Esophagus muscularis mucosa (tissue), 4 donors: ENCODE results near the gene RAD51B. TPM values are rescaled to one million over a fixed set of nuclear protein-coding genes. Genes with fewer than 3 reads are reported as not detected.

Experiments
- DNase-seq: peaks from one replicate; pipeline ENCODE4 v3.0.0-alpha.2; 2017; ENCODE audit errors: extremely low spot score
- H3K27ac ChIP-seq, 4 donors: fragments of 200-600 bp; sonication (generic); replicated peaks in 1 of 4; 1 replicate in 3 of 4; 2 replicates in 1 of 4; pipeline ENCODE4 v1.5.1; 2016 to 2019; ENCODE audit warnings: mild to moderate bottlenecking in 1 of 4
- H3K27me3 ChIP-seq, 4 donors: fragments of 200-600 bp; sonication (generic); one replicate each; pipeline versions ENCODE4 v1.5.1 to v1.6.0; 2016 to 2019
- H3K36me3 ChIP-seq, 4 donors: fragments of 200-600 bp; sonication (generic); one replicate each; pipeline ENCODE4 v1.5.1; 2016 to 2019
- H3K4me1 ChIP-seq, 4 donors: fragments of 200-600 bp; sonication (generic); one replicate each; pipeline ENCODE4 v1.5.1; 2016 to 2019
- H3K4me3 ChIP-seq, 4 donors: fragments of 200-600 bp; sonication (generic); 1 replicate in 2 of 4; 2 replicates in 2 of 4; pipeline ENCODE4 v1.5.1; 2016 to 2019; ENCODE audit warnings: mild to moderate bottlenecking in 4 of 4, moderate library complexity in 1 of 4
- H3K9me3 ChIP-seq, 4 donors: fragments of 200-600 bp; sonication (generic); 1 replicate in 3 of 4; 2 replicates in 1 of 4; pipeline ENCODE4 v1.5.1; 2016 to 2019
- EP300 ChIP-seq: sonication (generic); formaldehyde crosslinking; IDR thresholded peaks from one replicate; pipeline ENCODE4 v1.6.1; 2017; ENCODE audit warnings: antibody characterized with exemption
- POLR2A ChIP-seq: fragments of 450-650 bp; IDR thresholded peaks from one replicate; pipeline ENCODE4 v1.6.1; 2017; ENCODE audit warnings: antibody characterized with exemption, moderate library complexity, mild to moderate bottlenecking, low read depth
- POLR2AphosphoS5 ChIP-seq, 2 donors: sonication (generic); formaldehyde crosslinking; IDR thresholded peaks; one replicate each; pipeline ENCODE4 v1.6.1; 2017; ENCODE audit warnings: antibody characterized with exemption in 2 of 2
- WGBS: methylation state at CpG from one replicate; pipeline ENCODE4 v1.1.5; 2018; 5-methylcytosine and 5-hydroxymethylcytosine counted together
- intact Hi-C: fragments of 100-400 bp; cut with DNase I; formaldehyde crosslinking; loops from one replicate; pipeline ENCODE4 v1.15.1; 2023
- total RNA-seq, 4 donors: library from RNA; depleted of rRNA; stranded (reverse); fragments of >200 nt; gene quantifications; one replicate each; pipeline versions ENCODE4 v1.1.0 to v1.2.1, GENCODE V29; 2016
- TF ChIP-seq, protein P1 (sequence below), 3 experiments: fragments of 200-600 bp in 2 of 3; fragments of 450-650 bp in 1 of 3; sonication (generic) in 2 of 3; IDR thresholded peaks; one replicate each; pipeline ENCODE4 v1.5.1; 2017 to 2019; ENCODE audit warnings: antibody characterized with exemption in 3 of 3, mild to moderate bottlenecking in 2 of 3, moderate library complexity in 1 of 3

The RAD51B gene
- total RNA-seq, 4 donors from 2014 or later, result 2.8 to 11.1 (median 5.1) TPM

DNA sequence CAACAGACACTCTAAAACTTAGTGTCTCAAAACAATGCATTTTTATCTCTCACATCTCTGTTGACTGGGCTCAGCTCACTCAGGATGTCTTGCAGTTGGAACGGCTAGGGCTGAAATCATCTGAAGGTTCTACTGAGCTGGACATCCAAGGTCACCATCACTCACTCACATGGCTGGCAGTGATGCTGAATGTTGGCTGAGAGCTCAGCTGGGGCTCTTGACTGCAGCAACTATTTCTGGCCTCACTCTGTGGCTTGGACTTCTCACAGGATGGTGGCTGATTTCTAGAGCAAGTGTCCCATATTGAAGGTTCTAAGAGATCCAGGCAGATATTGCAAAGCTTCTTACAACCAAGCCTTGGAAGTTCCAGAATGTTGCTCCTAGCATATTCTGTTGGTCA is 806.8 kb downstream of the RAD51B start:
- intact Hi-C loops, result no loop called here
- TF ChIP-seq EP300, result no peak
- no peak for TF ChIP-seq POLR2AphosphoS5 (IDR thresholded peaks at IDR 0.05)
- H3K36me3 ChIP-seq, result no peaks in the 10 kb centered on the region
- peak overlapping the region in 3 of 4 donors; percentile 21 to 78 (median 38) for H3K27ac ChIP-seq
- 31% methylated on average over 1 of the region's 1 CpG for WGBS
- no peak overlapping the region for H3K4me3 ChIP-seq
- DNase-seq, result peak; percentile 89
- H3K27me3 ChIP-seq, result no peaks in the 10 kb centered on the region
- H3K4me1 ChIP-seq, result peaks cover 34 to 66% (median 62%) of the 10 kb centered on the region in 4 donors
- no peaks in the 10 kb centered on the region for H3K9me3 ChIP-seq

DNA sequence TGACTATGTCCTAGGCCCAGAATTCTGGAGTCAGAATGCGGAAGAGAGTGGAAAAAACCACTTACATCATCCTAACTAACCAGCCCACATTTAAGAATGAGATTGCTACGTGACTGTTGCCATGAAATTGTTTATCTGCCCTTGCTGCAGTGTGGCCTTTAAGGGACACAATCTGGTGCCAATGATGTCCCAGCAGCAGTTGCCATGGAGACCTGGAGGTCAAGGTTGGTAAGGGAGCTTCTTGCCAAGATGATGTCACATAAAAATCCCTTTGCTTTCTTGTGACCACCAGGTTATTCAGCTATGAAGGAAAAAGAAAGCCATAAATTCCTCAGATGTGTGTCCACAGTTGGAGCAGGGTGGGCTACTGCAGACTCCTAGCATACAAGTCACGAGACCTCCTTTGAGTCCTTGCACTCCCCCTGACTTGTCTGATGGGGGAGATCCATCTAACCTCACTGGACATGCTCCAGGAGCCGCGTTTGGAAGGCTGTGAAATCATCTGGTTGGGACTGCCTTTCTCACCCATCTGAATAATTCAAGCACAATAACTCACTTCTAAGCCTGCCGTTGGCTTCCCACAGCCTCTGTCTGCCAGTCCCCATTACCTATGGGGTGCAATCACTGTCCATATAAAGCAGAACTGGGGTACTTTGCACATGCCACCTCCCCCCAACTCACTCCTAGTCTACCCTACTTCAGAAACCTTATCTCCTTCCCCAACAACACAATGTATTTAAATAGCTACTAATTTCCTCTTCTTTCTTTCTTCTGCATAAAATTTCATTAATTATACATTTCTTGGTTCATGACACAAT is 807.7 kb downstream of the RAD51B start:
- intact Hi-C loops, result no loop called here

GRCh38 chr14:68627868-68628604 is 808.5 kb downstream of the RAD51B start:
- Histone ChIP-seq H3K4me3 (peak overlapping the region; percentile 26 to 50 (median 41)), H3K4me1 (peaks cover 44 to 73% (median 70%) of the 10 kb centered on the region in 4 donors), H3K27ac (peak overlapping the region; percentile 4 to 78 (median 76)), H3K27me3 (no peaks in the 10 kb centered on the region), H3K9me3 (no peaks in the 10 kb centered on the region), H3K36me3 (no peaks in the 10 kb centered on the region)
- TF ChIP-seq POLR2AphosphoS5 (IDR thresholded peaks at IDR 0.05) (peak in 1 of 2 donors; percentile 31), POLR2A (no peak), EP300 (no peak)
- TF ChIP-seq, protein P1, sequence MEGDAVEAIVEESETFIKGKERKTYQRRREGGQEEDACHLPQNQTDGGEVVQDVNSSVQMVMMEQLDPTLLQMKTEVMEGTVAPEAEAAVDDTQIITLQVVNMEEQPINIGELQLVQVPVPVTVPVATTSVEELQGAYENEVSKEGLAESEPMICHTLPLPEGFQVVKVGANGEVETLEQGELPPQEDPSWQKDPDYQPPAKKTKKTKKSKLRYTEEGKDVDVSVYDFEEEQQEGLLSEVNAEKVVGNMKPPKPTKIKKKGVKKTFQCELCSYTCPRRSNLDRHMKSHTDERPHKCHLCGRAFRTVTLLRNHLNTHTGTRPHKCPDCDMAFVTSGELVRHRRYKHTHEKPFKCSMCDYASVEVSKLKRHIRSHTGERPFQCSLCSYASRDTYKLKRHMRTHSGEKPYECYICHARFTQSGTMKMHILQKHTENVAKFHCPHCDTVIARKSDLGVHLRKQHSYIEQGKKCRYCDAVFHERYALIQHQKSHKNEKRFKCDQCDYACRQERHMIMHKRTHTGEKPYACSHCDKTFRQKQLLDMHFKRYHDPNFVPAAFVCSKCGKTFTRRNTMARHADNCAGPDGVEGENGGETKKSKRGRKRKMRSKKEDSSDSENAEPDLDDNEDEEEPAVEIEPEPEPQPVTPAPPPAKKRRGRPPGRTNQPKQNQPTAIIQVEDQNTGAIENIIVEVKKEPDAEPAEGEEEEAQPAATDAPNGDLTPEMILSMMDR (IDR thresholded peaks at IDR 0.05), result no peak
- intact Hi-C loops, result no loop called here
- 59% methylated on average over 28 of the region's 37 CpGs for WGBS
- DNase-seq, result peak; percentile 83

More for the DNA sequence above, 807.7 kb downstream of the RAD51B start:
- DNase-seq, result peak; percentile 66
- Histone ChIP-seq H3K36me3 (no peaks in the 10 kb centered on the region), H3K4me3 (no peak overlapping the region), H3K9me3 (no peaks in the 10 kb centered on the region), H3K4me1 (peaks cover 37 to 66% (median 63%) of the 10 kb centered on the region in 4 donors), H3K27me3 (no peaks in the 10 kb centered on the region), H3K27ac (peak overlapping the region; percentile 38 to 78 (median 76))
- WGBS, result 59% methylated on average over 6 of the region's 6 CpGs
- TF ChIP-seq POLR2A, result no peak

- H3K4me3 ChIP-seq, result peak overlapping the region; percentile 26 to 50 (median 41)
- TF ChIP-seq, protein P1 (IDR thresholded peaks at IDR 0.05), result no peak
- no peak for TF ChIP-seq EP300
- no peak for TF ChIP-seq POLR2AphosphoS5 (IDR thresholded peaks at IDR 0.05)
- no peak for TF ChIP-seq POLR2A
- H3K27me3 ChIP-seq, result no peaks in the 10 kb centered on the region
- intact Hi-C loops, result no loop called here
- H3K36me3 ChIP-seq, result no peaks in the 10 kb centered on the region
- peak overlapping the region; percentile 4 to 78 (median 76) for H3K27ac ChIP-seq
- peaks cover 51 to 80% (median 78%) of the 10 kb centered on the region in 4 donors for H3K4me1 ChIP-seq
- DNase-seq, result peak; percentile 89
- WGBS, result 76% methylated on average over 20 of the region's 30 CpGs
- no peaks in the 10 kb centered on the region for H3K9me3 ChIP-seq
Measured at GRCh38 chr14:68628605-68629310, 809.2 kb downstream of the RAD51B start.

GRCh38 chr14:68630081-68630571 is 810.5 kb downstream of the RAD51B start:
- H3K27ac ChIP-seq, result peak overlapping the region; percentile 60 to 78 (median 76)
- no peaks in the 10 kb centered on the region for H3K9me3 ChIP-seq
- no peak overlapping the region for H3K4me3 ChIP-seq
- H3K36me3 ChIP-seq, result no peaks in the 10 kb centered on the region
- intact Hi-C loops, result no loop called here
- WGBS, result 74% methylated on average over 8 of the region's 8 CpGs
- H3K27me3 ChIP-seq, result no peaks in the 10 kb centered on the region
- no peak for TF ChIP-seq POLR2AphosphoS5 (IDR thresholded peaks at IDR 0.05)
- TF ChIP-seq, protein P1 (IDR thresholded peaks at IDR 0.05), result no peak
- TF ChIP-seq EP300, result no peak
- TF ChIP-seq POLR2A, result no peak
- H3K4me1 ChIP-seq, result peaks cover 55 to 90% (median 87%) of the 10 kb centered on the region in 4 donors
- peak; percentile 78 for DNase-seq
